H1 (cell line): Measurements from ENCODE around the gene HADHA. TPM values are rescaled to one million over a fixed set of nuclear protein-coding genes. Genes with fewer than 3 reads are reported as not detected.

Source experiments
- CTCF ChIA-PET: fragments of 300-600 bp; sonication (Branson Sonifier 250); formaldehyde crosslinking; loops from one replicate; lab custom pipeline; 2021; ENCODE audit not compliant: partially characterized antibody; lab: Charles Lee
- POLR2A ChIA-PET: fragments of 300-600 bp; sonication (Branson Sonifier 250); formaldehyde crosslinking; loops from one replicate; lab custom pipeline; 2021; ENCODE audit warnings: inconsistent platforms; ENCODE audit not compliant: partially characterized antibody; lab: Charles Lee
- DNase-seq, 2 experiments: peaks; one replicate each; pipeline versions ENCODE4 v3.0.0 to v3.0.0-alpha.2; 2010 to 2022; ENCODE audit warnings: low spot score in 2 of 2, low read depth in 1 of 2, mixed read lengths in 1 of 2
- FAIRE-seq: peaks from 2 replicates; lab custom pipeline; 2011; peaks lifted over from hg19 to GRCh38; lab: Jason Lieb, UNC
- H2AFZ ChIP-seq: 2 replicates; pipeline ENCODE4 v1.8.1; 2012; ENCODE audit warnings: low read length, inconsistent platforms
- H2AK5ac ChIP-seq: 2 replicates; pipeline ENCODE4 v1.6.1; 2013; ENCODE audit warnings: low read depth, low read length
- H2BK120ac ChIP-seq: replicated peaks from 2 replicates; pipeline ENCODE3; 2013; ENCODE audit warnings: low read depth, low read length, inconsistent platforms
- H2BK12ac ChIP-seq: 2 replicates; pipeline ENCODE4 v1.6.1; 2013; ENCODE audit warnings: low read depth, low read length
- H2BK15ac ChIP-seq: 2 replicates; pipeline ENCODE4 v1.6.1; 2013; ENCODE audit warnings: low read length
- H2BK20ac ChIP-seq: 2 replicates; pipeline ENCODE4 v1.6.1; 2013; ENCODE audit warnings: low read length
- H2BK5ac ChIP-seq: 2 replicates; pipeline ENCODE4 v1.6.1; 2013; ENCODE audit warnings: low read depth, low read length
- H3K14ac ChIP-seq: 2 replicates; pipeline ENCODE4 v1.6.1; 2013; ENCODE audit warnings: inconsistent platforms; ENCODE audit not compliant: insufficient read length
- H3K18ac ChIP-seq: 2 replicates; pipeline ENCODE4 v1.6.1; 2013; ENCODE audit warnings: low read length; ENCODE audit errors: extremely low read depth
- H3K23ac ChIP-seq: 2 replicates; pipeline ENCODE4 v1.6.1; 2013; ENCODE audit warnings: inconsistent platforms; ENCODE audit not compliant: insufficient read length
- H3K23me2 ChIP-seq: 2 replicates; pipeline ENCODE4 v1.6.1; 2013; ENCODE audit warnings: low read depth, low read length
- H3K27ac ChIP-seq: 2 replicates; pipeline ENCODE4 v1.6.1; 2011; ENCODE audit warnings: low read depth, low read length, inconsistent platforms
- H3K27me3 ChIP-seq, 4 experiments: replicated peaks in 1 of 4; 1 replicate in 1 of 4; 2 replicates in 3 of 4; pipeline versions ENCODE4 v1.6.1 to v1.8.1; 2011 to 2013; ENCODE audit warnings: low read length in 3 of 4, mild to moderate bottlenecking in 3 of 4, inconsistent platforms in 2 of 4, mixed read lengths in 2 of 4, moderate library complexity in 1 of 4; ENCODE audit not compliant: control insufficient read depth in 3 of 4, insufficient read depth in 3 of 4; ENCODE audit errors: extremely low read depth in 1 of 4
- H3K36me3 ChIP-seq, 4 experiments: 2 replicates each; pipeline versions ENCODE4 v1.6.1 to v1.8.1; 2011 to 2013; ENCODE audit warnings: mild to moderate bottlenecking in 4 of 4, low read length in 3 of 4, moderate library complexity in 2 of 4, control low read depth in 1 of 4, inconsistent platforms in 1 of 4; ENCODE audit not compliant: insufficient read depth in 4 of 4, control insufficient read depth in 2 of 4
- H3K4ac ChIP-seq: replicated peaks from 2 replicates; pipeline ENCODE3; 2013; ENCODE audit warnings: low read length, low read depth, mixed read lengths, inconsistent platforms; ENCODE audit not compliant: insufficient read length
- H3K4me1 ChIP-seq, 4 experiments: replicated peaks in 1 of 4; 1 replicate in 1 of 4; 2 replicates in 3 of 4; pipeline versions ENCODE4 v1.6.1 to v1.8.1; 2011 to 2013; ENCODE audit warnings: low read length in 3 of 4, inconsistent platforms in 2 of 4, mixed read lengths in 1 of 4; ENCODE audit not compliant: insufficient read depth in 4 of 4, control insufficient read depth in 3 of 4
- H3K4me2 ChIP-seq, 2 experiments: 2 replicates each; pipeline versions ENCODE4 v1.6.1 to v1.8.1; 2011 to 2013; ENCODE audit warnings: low read depth in 2 of 2, low read length in 2 of 2, control low read depth in 1 of 2, inconsistent platforms in 1 of 2, mild to moderate bottlenecking in 1 of 2; ENCODE audit not compliant: insufficient read depth in 1 of 2
- H3K4me3 ChIP-seq, 4 experiments: fragments of 200-600, 300-600 bp in 1 of 4; sonication (generic), shearing (Covaris generic), sonication (Bioruptor Twin) in 1 of 4; 2 replicates each; pipeline versions ENCODE4 v1.5.1 to v1.8.1; 2011 to 2016; ENCODE audit warnings: low read length in 4 of 4, low read depth in 3 of 4, control low read depth in 2 of 4, inconsistent platforms in 2 of 4, mild to moderate bottlenecking in 2 of 4, mixed read lengths in 1 of 4, moderate library complexity in 1 of 4; ENCODE audit not compliant: insufficient read depth in 2 of 4; ENCODE audit errors: extremely low read depth in 1 of 4
- H3K56ac ChIP-seq: replicated peaks from 2 replicates; pipeline ENCODE3; 2013; ENCODE audit warnings: low read depth, mild to moderate bottlenecking, mixed read lengths, low read length, inconsistent platforms; ENCODE audit not compliant: insufficient read length
- H3K79me1 ChIP-seq: 2 replicates; pipeline ENCODE4 v1.6.1; 2013; ENCODE audit warnings: low read depth, low read length, control low read depth
- H3K79me2 ChIP-seq, 2 experiments: 2 replicates each; pipeline versions ENCODE4 v1.6.1 to v1.8.1; 2012 to 2013; ENCODE audit warnings: low read length in 2 of 2, mild to moderate bottlenecking in 2 of 2, inconsistent platforms in 1 of 2; ENCODE audit not compliant: insufficient read depth in 2 of 2, control insufficient read depth in 1 of 2
- H3K9ac ChIP-seq, 4 experiments: replicated peaks in 1 of 4; 1 replicate in 1 of 4; 2 replicates in 3 of 4; pipeline versions ENCODE4 v1.6.1 to v1.8.1; 2011 to 2013; ENCODE audit warnings: low read depth in 3 of 4, low read length in 3 of 4, control low read depth in 2 of 4, mild to moderate bottlenecking in 2 of 4, moderate library complexity in 2 of 4, inconsistent platforms in 1 of 4; ENCODE audit errors: extremely low read depth in 1 of 4
- H3K9me3 ChIP-seq, 2 experiments: 2 replicates each; pipeline versions ENCODE4 v1.6.1 to v1.8.1; 2012 to 2013; ENCODE audit warnings: mild to moderate bottlenecking in 2 of 2, moderate library complexity in 2 of 2, control low read depth in 1 of 2, inconsistent platforms in 1 of 2, low read depth in 1 of 2, low read length in 1 of 2, mixed read lengths in 1 of 2; ENCODE audit not compliant: insufficient read depth in 2 of 2
- H4K20me1 ChIP-seq, 2 experiments: replicated peaks in 1 of 2; 2 replicates each; pipeline versions ENCODE3 to v1.8.1; 2011 to 2013; ENCODE audit warnings: inconsistent platforms in 2 of 2, low read length in 2 of 2, mild to moderate bottlenecking in 1 of 2; ENCODE audit not compliant: insufficient read depth in 2 of 2, control insufficient read depth in 1 of 2
- H4K5ac ChIP-seq: 2 replicates; pipeline ENCODE4 v1.6.1; 2013; ENCODE audit warnings: low read length, low read depth, mixed read lengths, inconsistent platforms; ENCODE audit not compliant: insufficient read length
- H4K8ac ChIP-seq: 2 replicates; pipeline ENCODE4 v1.8.0; 2013; ENCODE audit warnings: mild to moderate bottlenecking, moderate library complexity, low read length, inconsistent platforms; ENCODE audit not compliant: insufficient read depth; ENCODE audit errors: extremely low read depth
- H4K91ac ChIP-seq: replicated peaks from 2 replicates; pipeline ENCODE3; 2013; ENCODE audit warnings: low read length, mixed read lengths, inconsistent platforms; ENCODE audit not compliant: insufficient read length
- CHD2 ChIP-seq: IDR thresholded peaks from 2 replicates; pipeline ENCODE4 v1.6.1; 2012; ENCODE audit warnings: low read length, improper control_type of control experiment
- CTBP2 ChIP-seq: IDR thresholded peaks from 2 replicates; pipeline ENCODE4 v1.7.0; 2011; ENCODE audit warnings: borderline replicate concordance, mild to moderate bottlenecking, moderate library complexity, mixed read lengths, low read length; ENCODE audit not compliant: insufficient read depth, insufficient read length
- EP300 ChIP-seq, 2 experiments: IDR thresholded peaks; 1 replicate in 1 of 2; 2 replicates in 1 of 2; pipeline ENCODE4 v1.6.1; 2011 to 2012; ENCODE audit warnings: low read depth in 2 of 2, low read length in 2 of 2, mild to moderate bottlenecking in 2 of 2, borderline replicate concordance in 1 of 2, inconsistent platforms in 1 of 2, moderate library complexity in 1 of 2
- JUN ChIP-seq: IDR thresholded peaks from 2 replicates; pipeline ENCODE4 v1.6.1; 2011; ENCODE audit warnings: low read depth, mild to moderate bottlenecking, improper control_type of control experiment, low read length
- KDM4A ChIP-seq: IDR thresholded peaks from one replicate; pipeline ENCODE4 v1.7.1; 2012; ENCODE audit warnings: low read depth, mild to moderate bottlenecking, moderate library complexity, low read length, inconsistent platforms; ENCODE audit not compliant: severe bottlenecking
- MAX ChIP-seq: IDR thresholded peaks from 2 replicates; pipeline ENCODE4 v1.6.1; 2012; ENCODE audit warnings: inconsistent platforms
- PHF8 ChIP-seq: fragments of 200-600 bp; sonication (generic); conservative IDR thresholded peaks from 2 replicates; pipeline ENCODE4 v1.7.1; 2012; ENCODE audit warnings: low read depth, mild to moderate bottlenecking, inconsistent platforms, low read length, moderate library complexity
- RFX5 ChIP-seq: IDR thresholded peaks from 2 replicates; pipeline ENCODE4 v1.6.1; 2011; ENCODE audit warnings: low read depth, low read length, improper control_type of control experiment, borderline replicate concordance
- SIRT6 ChIP-seq: IDR thresholded peaks from one replicate; pipeline ENCODE4 v1.7.1; 2012; ENCODE audit warnings: low read length, inconsistent platforms
- SRF ChIP-seq: IDR thresholded peaks from 2 replicates; pipeline ENCODE4 v1.6.1; 2011; ENCODE audit warnings: mild to moderate bottlenecking, low read depth, low read length, moderate library complexity
- SUZ12 ChIP-seq: fragments of 200-600 bp; sonication (generic); IDR thresholded peaks from 2 replicates; pipeline ENCODE4 v1.6.1; 2012; ENCODE audit warnings: mild to moderate bottlenecking, inconsistent platforms, low read length, moderate library complexity, mixed read lengths
- TAF1 ChIP-seq: IDR thresholded peaks from 2 replicates; pipeline ENCODE4 v1.6.1; 2011; ENCODE audit warnings: mild to moderate bottlenecking, low read depth, low read length
- YY1 ChIP-seq: IDR thresholded peaks from 2 replicates; pipeline ENCODE4 v1.6.1; 2011; ENCODE audit warnings: low read depth, mild to moderate bottlenecking, low read length
- WGBS, 2 experiments: shearing (Covaris generic) in 1 of 2; methylation state at CpG; one replicate each; pipeline versions ENCODE4 v1.1.6 to v1.1.7; 2013 to 2015; ENCODE audit warnings: low lambda C conversion rate in 2 of 2, mixed read lengths in 2 of 2, inconsistent platforms in 1 of 2, low coverage in 1 of 2, missing lambda C conversion rate in 1 of 2; ENCODE audit not compliant: insufficient replicate concordance in 2 of 2, insufficient coverage in 1 of 2, insufficient read length in 1 of 2; ENCODE audit errors: extremely low coverage in 1 of 2, missing lambda C conversion rate in 1 of 2; 5-methylcytosine and 5-hydroxymethylcytosine counted together
- polyA plus RNA-seq, 7 experiments: library from polyadenylated mRNA; depleted of rRNA in 3 of 7; stranded (reverse) in 5 of 7; unstranded in 2 of 7; fragments of >200 nt in 5 of 7; fragments of 200-250 nt in 2 of 7; gene quantifications; 1 replicate in 5 of 7; 2 replicates in 1 of 7; 4 replicates in 1 of 7; pipeline versions ENCODE4 v1.2.1 to v1.2.3, GENCODE V29; 2011 to 2013; ENCODE audit warnings: missing spikeins in 2 of 7, mixed read lengths in 2 of 7
- total RNA-seq: library from RNA; stranded (reverse); fragmentation: NEBNext Ultra II Directional; extraction: Animal tissue kit (Norgen Biotek cat#: 25700); gene quantifications from 2 replicates; pipeline ENCODE4 v1.2.1, GENCODE V29; 2021

HADHA gene
- total and polyA plus RNA-seq, 2 of the 8 experiments (the other 6 are each of a cell fraction or from before 2014, with no cell fraction given) = 64.6 to 131 TPM

GRCh38 chr2:26249625-26250024 is 5.2 kb upstream of the HADHA start:
- ChIA-PET CTCF (interaction anchor here (0.5 kb wide), 1 partner anchor 18 kb away, joined by 3 read pairs; no protein-coding TSS in a partner anchor), POLR2A (no interaction called here)
- no peak overlapping the region for H2BK5ac ChIP-seq
- H3K79me2 ChIP-seq = peaks cover 2 to 65% of the 10 kb centered on the region in 2 experiments; a peak in 3 of 4 replicates
- no peak overlapping the region for H3K18ac ChIP-seq
- no peak overlapping the region for H3K4ac ChIP-seq
- no peaks in the 10 kb centered on the region for H3K9me3 ChIP-seq
- H3K56ac ChIP-seq = no peak overlapping the region
- H2BK12ac ChIP-seq = no peak overlapping the region
- no peak overlapping the region for H3K9ac ChIP-seq
- H4K91ac ChIP-seq = no peak overlapping the region
- H3K36me3 ChIP-seq = no peaks in the 10 kb centered on the region
- peaks cover 0 to 3% of the 10 kb centered on the region in 2 experiments for H4K20me1 ChIP-seq
- H3K27me3 ChIP-seq = no peaks in the 10 kb centered on the region
- TF ChIP-seq EP300 (IDR thresholded peaks at IDR 0.05; ENCODE audit: borderline replicate concordance in 1 of 2, low read depth in 2 of 2, low read length in 2 of 2) (no peak), JUN (no peak), SUZ12 (no peak), KDM4A (no peak), RFX5 (no peak), CHD2 (no peak), SRF (no peak), SIRT6 (no peak), MAX (no peak), TAF1 (no peak), YY1 (no peak), PHF8 (no peak), CTBP2 (no peak)
- WGBS, 2 experiments = 97% methylated on average over 2 of the region's 2 CpGs; no CpG with 5 or more reads in 1 of the 2 experiments
- no peak overlapping the region for H3K23ac ChIP-seq
- no peak overlapping the region for H4K5ac ChIP-seq
- H3K4me1 ChIP-seq = peaks cover 0 to 6% (median 0%) of the 10 kb centered on the region in 4 experiments; a peak in 2 of 7 replicates
- no peak overlapping the region for H2AK5ac ChIP-seq
- FAIRE-seq (no peak), DNase-seq (no peak)
- H2BK20ac ChIP-seq = no peak overlapping the region
- peaks cover 7% of the 10 kb centered on the region for H3K23me2 ChIP-seq
- peaks cover 2% of the 10 kb centered on the region; the same call in 1 of the 2 replicates for H3K79me1 ChIP-seq
- H3K14ac ChIP-seq = no peak overlapping the region
- no peak overlapping the region for H2BK15ac ChIP-seq
- no peak overlapping the region for H4K8ac ChIP-seq
- no peak overlapping the region for H2BK120ac ChIP-seq
- no peak overlapping the region for H2AFZ ChIP-seq
- H3K27ac ChIP-seq = no peak overlapping the region
- no peak overlapping the region for H3K4me3 ChIP-seq
- H3K4me2 ChIP-seq = no peak overlapping the region
